ENCODE results near the gene NOP58.

NOP58 gene

GRCh38 chr2:202335791-202336467 lies 70.4 kb downstream of the NOP58 start:
- ATAC-seq (no peak), DNase-seq (no peak)
- H3K27ac Mint-ChIP-seq = no peak overlapping the region
- H3K9me3 Mint-ChIP-seq = no peaks in the 10 kb centered on the region
- H3K4me3 Mint-ChIP-seq = no peak overlapping the region
- H3K36me3 Mint-ChIP-seq (ENCODE audit: low read depth) = no peaks in the 10 kb centered on the region
- H3K27me3 Mint-ChIP-seq = no peaks in the 10 kb centered on the region
- H3K4me1 Mint-ChIP-seq = no peaks in the 10 kb centered on the region

DNA sequence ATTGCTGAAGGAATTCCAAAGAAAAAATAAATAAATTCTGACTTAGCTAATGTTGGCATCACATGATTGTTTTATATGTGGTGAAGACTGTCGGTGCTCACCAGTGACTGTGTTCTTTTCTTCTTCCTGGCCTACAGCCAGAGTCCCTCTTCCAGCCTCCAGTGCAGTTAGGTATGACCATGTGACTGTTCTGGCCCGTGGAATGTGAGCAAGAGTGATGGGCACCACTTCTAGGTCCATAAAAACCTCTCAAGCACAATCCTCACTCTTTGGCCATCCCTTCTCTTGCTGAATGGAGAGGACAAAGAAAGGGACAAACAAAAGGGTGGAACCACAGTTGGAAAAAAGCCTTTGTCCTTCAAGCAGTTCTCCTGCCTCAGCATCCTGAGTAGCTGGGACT lies 71.6 kb downstream of the NOP58 start:
- H3K4me1 Mint-ChIP-seq = no peaks in the 10 kb centered on the region
- no peak overlapping the region for H3K27ac Mint-ChIP-seq
- H3K27me3 Mint-ChIP-seq = no peaks in the 10 kb centered on the region
- no peak for ATAC-seq
- H3K9me3 Mint-ChIP-seq = no peaks in the 10 kb centered on the region
- DNase-seq = no peak
- no peaks in the 10 kb centered on the region for H3K36me3 Mint-ChIP-seq (ENCODE audit: low read depth)
- H3K4me3 Mint-ChIP-seq = no peak overlapping the region

DNA sequence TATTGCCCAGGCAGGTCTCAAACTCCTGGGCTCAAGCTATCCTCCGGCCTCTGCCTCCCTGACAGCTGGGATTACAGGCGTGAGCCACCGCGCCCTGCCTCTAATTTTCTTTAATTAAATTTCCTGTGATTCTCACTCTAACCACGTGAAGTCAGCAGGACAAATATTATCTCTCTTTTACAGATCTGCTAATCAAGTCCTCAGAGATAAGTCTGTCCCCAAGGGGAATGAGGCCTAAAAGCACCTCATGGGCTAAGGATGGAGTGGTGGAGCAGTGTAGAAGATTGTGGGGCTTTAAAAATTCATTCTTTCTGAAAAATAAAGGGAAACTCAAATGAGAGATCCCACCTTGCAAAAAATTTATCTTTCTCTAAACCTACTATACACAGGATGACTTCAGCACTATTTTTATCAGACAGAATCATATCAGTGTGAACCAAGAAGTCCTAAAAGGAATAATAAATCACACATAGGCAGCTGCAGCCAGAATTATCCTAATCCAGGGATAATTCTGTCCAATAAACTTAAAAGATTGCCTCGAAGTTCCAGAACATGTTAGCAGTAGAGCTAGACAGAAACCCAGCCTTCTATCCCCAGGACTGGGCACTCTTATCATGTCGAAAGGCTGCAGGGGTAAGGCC lies 72.3 kb downstream of the NOP58 start:
- no peaks in the 10 kb centered on the region for H3K4me1 Mint-ChIP-seq
- ATAC-seq = no peak
- H3K27ac Mint-ChIP-seq = no peak overlapping the region
- DNase-seq = no peak
- H3K27me3 Mint-ChIP-seq = no peaks in the 10 kb centered on the region
- no peaks in the 10 kb centered on the region for H3K9me3 Mint-ChIP-seq
- H3K4me3 Mint-ChIP-seq = no peak overlapping the region
- H3K36me3 Mint-ChIP-seq (ENCODE audit: low read depth) = no peaks in the 10 kb centered on the region

- no peaks in the 10 kb centered on the region for H3K36me3 Mint-ChIP-seq (ENCODE audit: low read depth)
- H3K27me3 Mint-ChIP-seq = no peaks in the 10 kb centered on the region
- no peaks in the 10 kb centered on the region for H3K4me1 Mint-ChIP-seq
- ATAC-seq (no peak), DNase-seq (no peak)
- H3K27ac Mint-ChIP-seq = no peak overlapping the region
- H3K9me3 Mint-ChIP-seq = no peaks in the 10 kb centered on the region
- no peak overlapping the region for H3K4me3 Mint-ChIP-seq
These were observed 73.7 kb downstream of the NOP58 start for GRCh38 chr2:202339071-202339870.

DNA sequence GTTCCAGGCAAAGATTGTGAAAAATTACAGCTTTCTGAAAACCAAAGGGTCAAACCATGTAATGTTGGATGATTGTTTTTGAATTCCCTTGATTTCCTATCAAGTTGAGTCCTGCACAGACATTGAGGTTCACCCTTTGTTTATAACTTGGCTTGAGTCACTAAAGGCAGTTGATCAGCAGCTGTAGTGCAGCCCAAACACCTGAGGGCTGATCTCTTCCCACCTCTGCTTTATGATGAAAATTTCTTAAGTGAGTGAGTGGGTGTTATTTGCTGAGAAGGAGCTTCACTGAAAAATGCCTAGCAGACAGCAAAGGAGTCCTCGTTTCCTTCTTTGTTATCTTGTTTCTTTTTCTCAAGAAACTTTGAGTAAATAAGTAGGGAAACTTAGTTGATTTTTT lies 78.6 kb downstream of the NOP58 start:
- no peak for DNase-seq
- no peaks in the 10 kb centered on the region for H3K27me3 Mint-ChIP-seq
- no peaks in the 10 kb centered on the region for H3K4me1 Mint-ChIP-seq
- no peak overlapping the region for H3K4me3 Mint-ChIP-seq
- no peaks in the 10 kb centered on the region for H3K36me3 Mint-ChIP-seq (ENCODE audit: low read depth)
- H3K27ac Mint-ChIP-seq = no peak overlapping the region
- no peak for ATAC-seq
- H3K9me3 Mint-ChIP-seq = no peaks in the 10 kb centered on the region

- Mint-ChIP-seq H3K27me3 (no peaks in the 10 kb centered on the region), H3K9me3 (no peaks in the 10 kb centered on the region), H3K27ac (no peak overlapping the region), H3K36me3 (ENCODE audit: low read depth) (no peaks in the 10 kb centered on the region), H3K4me3 (no peak overlapping the region), H3K4me1 (no peaks in the 10 kb centered on the region)
- no peak for DNase-seq
- ATAC-seq = no peak
These were observed 80.6 kb downstream of the NOP58 start for GRCh38 chr2:202346180-202346579.
